IPS-NIHi7 (cell line): ENCODE measurements around the gene SHB.

Experiments used
- DNase-seq: peaks from one replicate; pipeline ENCODE4 v3.0.0; 2012; ENCODE audit warnings: mixed read lengths; ENCODE audit errors: extremely low spot score

The SHB gene

GRCh38 chr9:38024036-38024681 lies 44.9 kb downstream of the SHB start:
- no peak for DNase-seq

DNA sequence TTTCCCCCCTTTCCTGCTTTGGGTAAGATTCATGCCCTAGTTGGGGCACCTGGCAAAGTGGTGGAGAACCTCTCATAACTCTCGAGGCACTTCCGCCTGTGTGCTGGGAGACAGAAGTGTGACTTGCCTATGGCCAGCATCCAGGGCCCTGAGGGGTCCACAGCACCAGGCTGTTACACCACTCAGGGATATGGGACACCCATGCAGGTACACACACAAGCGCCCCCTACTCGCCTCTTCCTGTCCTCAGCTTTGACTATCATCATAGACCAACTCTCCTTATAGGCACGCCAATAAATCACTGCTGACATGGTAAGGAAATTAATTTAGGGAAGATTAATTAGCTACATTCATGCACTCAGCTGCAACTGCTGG lies 45.4 kb downstream of the SHB start:
- DNase-seq = no peak

DNA sequence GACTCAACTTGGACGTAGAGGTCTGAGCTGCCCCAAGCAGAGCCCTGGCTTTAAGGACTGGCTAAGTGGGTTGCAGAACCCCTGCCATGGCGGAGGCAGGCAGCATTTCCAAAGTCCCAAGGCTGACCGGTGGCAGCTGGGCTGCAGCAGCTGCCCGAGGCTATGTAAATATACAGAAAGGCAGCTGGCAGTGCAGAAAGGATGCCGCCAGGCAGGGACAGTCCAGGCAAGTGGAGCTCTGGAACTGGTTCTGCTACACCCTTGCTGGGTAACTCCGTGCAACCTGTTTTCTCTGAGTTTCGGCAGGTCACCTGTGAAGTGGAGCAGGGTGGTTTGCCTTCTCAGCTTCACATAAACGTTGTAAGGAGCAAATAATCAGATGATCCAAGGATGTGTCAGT lies 46.0 kb downstream of the SHB start:
- DNase-seq = no peak

DNA sequence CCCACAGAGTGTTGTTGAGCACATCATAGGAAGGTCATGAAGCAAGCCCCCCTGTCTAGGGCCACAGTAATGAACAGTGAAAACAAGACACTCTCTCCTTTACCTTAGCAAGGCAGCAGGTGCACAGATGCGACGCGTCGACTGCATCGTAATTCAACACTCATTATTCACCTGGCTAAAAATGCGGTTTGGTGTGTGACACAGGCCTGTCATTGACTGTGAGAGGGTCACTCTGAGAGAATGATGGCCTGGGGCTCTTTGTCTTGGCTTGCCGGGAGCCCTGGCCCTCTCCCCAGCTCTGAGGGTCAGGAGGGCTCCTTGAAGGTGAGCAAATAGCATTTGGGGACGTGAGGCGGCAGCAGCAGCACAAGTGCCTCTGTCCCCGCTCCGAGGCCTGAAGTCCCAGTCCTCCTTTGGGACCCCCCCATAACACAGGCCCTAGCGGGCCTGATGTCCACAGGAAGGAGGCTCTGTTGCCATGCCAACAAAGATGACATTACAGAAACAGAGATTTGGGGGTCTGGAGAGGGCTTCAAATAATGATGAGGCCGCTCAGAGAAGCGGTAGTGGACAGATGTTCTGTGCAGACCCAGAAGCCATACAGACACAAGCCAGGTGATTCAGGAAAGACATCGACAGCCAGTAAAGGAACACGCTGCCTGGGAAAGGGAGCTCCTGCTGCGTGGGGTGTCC lies 46.7 kb downstream of the SHB start:
- DNase-seq = no peak

GRCh38 chr9:38020151-38021076 lies 48.6 kb downstream of the SHB start:
- DNase-seq = no peak

DNA sequence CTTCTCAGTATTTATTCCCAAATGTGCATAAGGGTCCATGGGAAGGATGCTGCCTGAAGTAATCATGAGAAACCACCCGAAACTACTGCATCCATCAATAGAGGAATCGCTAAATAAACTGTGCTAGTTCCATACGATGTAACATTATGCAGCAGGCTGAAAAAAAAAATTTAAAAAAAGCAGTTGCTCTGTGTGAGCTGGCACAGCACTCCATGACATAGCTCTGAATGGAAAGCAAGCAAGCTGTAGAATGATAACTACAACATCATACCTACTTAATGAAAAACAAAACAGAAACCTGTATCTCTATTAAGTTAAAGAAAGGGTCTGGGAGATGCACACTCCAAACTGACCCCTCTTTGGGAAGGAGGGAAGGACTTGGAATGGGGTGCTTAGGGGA lies 49.3 kb downstream of the SHB start:
- no peak for DNase-seq

- DNase-seq = no peak
Measured at GRCh38 chr9:38018958-38019602, 49.9 kb downstream of the SHB start.

GRCh38 chr9:38018241-38018957 lies 50.6 kb downstream of the SHB start:
- no peak for DNase-seq

- DNase-seq = no peak
Measured at GRCh38 chr9:38017885-38018186, 51.2 kb downstream of the SHB start.

- peak; percentile 77 for DNase-seq
Measured at GRCh38 chr9:38017149-38017884, 51.7 kb downstream of the SHB start.

DNA sequence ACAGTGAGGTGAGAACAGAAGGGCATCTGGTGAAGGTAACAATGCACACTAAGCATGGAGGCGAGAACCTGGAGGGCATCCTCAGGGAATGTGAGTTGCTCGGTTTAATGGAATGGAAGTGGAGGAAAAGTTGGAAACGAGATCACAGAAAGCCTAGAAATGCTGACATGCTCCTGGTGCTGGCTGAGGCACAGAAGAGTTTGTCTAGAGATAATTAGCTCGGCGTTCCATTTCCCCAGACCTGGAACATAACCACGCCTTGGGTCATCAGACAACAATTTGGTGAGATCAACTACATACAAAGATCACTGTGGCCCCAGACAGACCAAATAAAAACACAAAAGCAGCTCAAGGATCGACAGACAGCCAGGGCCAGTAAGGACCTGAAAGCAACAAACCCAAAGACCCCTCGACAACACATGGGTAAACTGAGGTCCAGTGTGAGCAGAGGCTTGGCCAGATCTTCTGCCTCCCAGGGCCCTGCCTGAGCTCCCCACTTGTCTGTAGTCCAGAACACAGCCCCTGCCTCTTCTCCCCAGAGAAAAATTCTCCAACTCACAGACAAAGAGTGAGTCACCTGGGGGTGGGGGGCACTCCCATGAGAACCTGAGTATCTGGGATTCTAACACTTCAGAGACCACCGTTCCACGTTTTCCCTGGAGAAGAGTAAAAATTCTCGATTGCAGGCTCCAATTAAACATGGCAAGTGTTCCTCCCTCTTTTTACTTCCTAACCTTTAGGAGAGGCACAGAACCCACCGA lies 52.5 kb downstream of the SHB start:
- no peak for DNase-seq

GRCh38 chr9:38015906-38016305 lies 53.1 kb downstream of the SHB start:
- DNase-seq = no peak

DNA sequence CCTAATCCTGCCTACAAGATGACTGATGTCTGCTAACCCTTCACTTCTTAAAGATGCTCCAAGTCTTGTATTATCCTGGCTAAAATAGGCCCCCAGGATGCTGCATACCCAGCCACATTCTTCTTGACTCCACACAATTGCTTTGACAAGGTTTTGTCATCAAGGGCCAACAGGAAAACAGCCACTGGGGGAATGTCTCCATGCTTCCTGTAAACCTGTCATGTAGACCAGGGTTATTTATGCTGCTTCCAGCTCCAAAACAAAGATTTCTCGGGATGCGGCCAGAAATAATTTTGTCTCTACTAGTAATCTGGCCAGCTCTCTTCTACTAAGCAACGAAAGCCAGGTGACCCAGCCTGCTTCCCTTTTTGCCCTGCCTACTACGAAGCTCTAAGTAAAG lies 53.8 kb downstream of the SHB start:
- no peak for DNase-seq

DNA sequence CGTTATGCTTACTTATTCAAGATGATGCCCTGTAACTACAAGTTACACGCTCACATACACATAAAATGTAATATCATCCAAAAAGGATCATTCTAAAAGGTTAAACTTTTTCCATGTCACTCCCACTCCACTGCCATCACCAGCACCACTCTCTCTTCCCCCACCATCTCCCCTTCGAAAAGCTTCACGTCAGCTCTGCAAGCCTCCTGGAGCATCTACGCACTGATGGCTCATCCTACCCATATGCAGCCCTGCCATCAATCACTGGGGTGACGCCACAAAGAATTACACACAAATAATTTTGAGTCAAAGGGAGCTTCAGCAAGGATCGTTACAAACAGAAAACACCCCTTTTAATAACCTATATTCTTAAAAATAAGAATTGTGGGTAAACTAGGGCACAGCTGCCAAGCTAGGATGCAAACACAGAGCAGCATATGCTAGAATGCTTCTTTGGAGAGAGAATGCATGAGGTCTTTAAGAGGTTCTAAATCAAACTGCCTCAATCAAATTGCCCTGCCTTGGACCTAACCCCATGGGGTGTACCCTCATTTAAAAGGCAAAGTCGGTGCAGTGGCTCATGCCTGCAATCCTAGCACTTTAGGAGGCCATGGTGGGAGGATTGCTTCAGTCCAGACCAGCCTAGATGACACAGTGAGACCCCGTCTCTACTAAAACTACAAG lies 56.1 kb downstream of the SHB start:
- no peak for DNase-seq

- DNase-seq = no peak
Measured at GRCh38 chr9:38011991-38012390, 57.0 kb downstream of the SHB start.

DNA sequence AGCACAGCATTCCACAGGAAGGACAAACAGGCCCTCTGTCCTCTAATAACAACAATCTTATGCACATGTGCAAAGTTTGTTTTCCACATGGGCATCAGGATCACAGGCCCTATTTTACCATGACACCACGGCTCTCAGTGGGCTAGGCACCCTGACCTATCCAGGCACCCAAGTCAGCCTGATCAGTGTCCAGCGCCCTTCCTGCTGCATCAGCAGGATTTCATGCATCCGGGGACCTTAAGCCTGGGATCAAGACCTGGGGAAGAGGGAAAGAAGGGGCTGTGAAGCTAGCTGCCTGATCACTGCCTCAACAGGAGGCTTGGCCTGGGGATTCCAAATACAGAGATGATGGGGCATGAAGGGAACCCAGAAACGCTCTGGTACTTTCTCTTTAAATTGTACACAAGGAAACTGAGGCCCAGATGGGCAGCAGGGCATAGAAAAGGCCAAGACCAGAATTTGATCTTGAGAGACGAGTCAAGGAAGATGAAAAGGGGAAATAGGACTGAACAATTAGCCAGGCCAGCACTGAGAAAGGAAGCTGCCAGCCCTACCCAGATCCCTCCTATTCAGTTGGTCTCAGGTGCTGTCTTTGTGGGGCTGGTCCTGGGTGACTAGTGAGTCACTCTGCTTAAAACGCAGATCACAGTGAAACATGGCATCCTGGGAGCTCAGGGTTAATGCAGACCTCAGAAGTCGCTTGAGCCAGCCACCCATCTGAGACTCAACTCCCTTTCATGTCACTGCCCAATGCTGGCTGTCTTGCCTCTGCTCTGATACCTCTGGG lies 57.9 kb downstream of the SHB start:
- DNase-seq = no peak

DNA sequence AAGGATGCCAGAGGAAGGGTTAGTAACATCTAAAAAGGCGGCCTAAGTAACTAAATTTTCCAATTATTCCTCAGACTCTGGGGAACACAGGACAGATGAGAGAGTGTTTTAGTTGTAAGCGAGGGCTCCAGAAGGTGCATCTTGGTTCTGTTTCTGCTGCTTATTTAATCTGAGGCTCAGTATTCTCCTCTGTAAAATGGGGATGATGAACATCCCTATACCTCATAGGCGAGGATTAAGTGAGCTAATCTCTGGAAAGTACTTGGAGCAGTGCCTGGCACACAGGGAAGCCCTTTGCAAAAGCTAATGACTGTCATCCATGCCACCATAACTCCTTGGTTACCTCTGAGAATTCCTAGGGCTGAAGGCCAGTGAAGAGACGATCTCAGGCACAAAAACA lies 59.0 kb downstream of the SHB start:
- DNase-seq = no peak

DNA sequence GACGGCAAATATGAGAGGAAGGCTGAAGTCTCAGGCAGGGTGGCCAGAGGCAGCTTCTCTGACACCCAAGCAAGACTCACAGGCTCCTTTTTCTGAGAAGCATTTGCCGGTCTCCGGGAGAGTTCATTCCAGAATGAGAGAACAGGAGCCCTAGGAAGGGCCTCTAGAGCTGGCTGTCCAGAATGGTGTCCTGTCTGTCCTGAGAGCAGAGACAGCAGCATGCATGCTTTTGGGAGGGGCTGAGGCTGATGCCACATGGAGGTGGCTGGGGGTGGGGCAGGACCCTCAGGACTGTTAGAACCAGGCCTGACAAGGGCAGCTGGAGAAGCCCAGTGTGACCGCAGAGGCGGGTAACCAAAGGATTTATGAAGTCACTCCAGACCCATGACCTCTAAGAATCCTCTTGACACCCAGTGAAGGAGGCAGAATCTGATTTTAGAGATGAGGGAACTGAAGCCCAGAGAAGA lies 60.0 kb downstream of the SHB start:
- no peak for DNase-seq
